Stomach smooth muscle (tissue), 2 donors: ENCODE results near the gene WNT5A.

Source experiments
- H3K27ac ChIP-seq: one replicate; pipeline ENCODE4 v1.7.0; 2013; ENCODE audit warnings: mild to moderate bottlenecking, low read length, inconsistent platforms
- H3K27me3 ChIP-seq, 2 donors: one replicate each; pipeline ENCODE4 v1.7.0; 2013; ENCODE audit warnings: low read length in 2 of 2; ENCODE audit not compliant: insufficient read depth in 2 of 2, control insufficient read depth in 1 of 2
- H3K36me3 ChIP-seq, 2 donors: one replicate each; pipeline ENCODE4 v1.7.0; 2013; ENCODE audit warnings: low read length in 2 of 2; ENCODE audit not compliant: control insufficient read depth in 2 of 2, insufficient read depth in 2 of 2
- H3K4me1 ChIP-seq: one replicate; pipeline ENCODE4 v1.7.0; 2013; ENCODE audit warnings: low read length; ENCODE audit not compliant: control insufficient read depth, insufficient read depth
- H3K4me3 ChIP-seq, 2 donors: one replicate each; pipeline ENCODE4 v1.7.0; 2013; ENCODE audit warnings: low read length in 2 of 2
- H3K9ac ChIP-seq, 2 donors: one replicate each; pipeline ENCODE4 v1.7.0; 2013; ENCODE audit warnings: low read length in 2 of 2, mild to moderate bottlenecking in 1 of 2
- H3K9me3 ChIP-seq, 2 donors: one replicate each; pipeline ENCODE4 v1.7.0; 2013; ENCODE audit warnings: low read length in 2 of 2; ENCODE audit not compliant: control insufficient read depth in 2 of 2
- donor health status: healthy.
- donor health status: Pancreatic carcinoma.

The WNT5A gene

DNA sequence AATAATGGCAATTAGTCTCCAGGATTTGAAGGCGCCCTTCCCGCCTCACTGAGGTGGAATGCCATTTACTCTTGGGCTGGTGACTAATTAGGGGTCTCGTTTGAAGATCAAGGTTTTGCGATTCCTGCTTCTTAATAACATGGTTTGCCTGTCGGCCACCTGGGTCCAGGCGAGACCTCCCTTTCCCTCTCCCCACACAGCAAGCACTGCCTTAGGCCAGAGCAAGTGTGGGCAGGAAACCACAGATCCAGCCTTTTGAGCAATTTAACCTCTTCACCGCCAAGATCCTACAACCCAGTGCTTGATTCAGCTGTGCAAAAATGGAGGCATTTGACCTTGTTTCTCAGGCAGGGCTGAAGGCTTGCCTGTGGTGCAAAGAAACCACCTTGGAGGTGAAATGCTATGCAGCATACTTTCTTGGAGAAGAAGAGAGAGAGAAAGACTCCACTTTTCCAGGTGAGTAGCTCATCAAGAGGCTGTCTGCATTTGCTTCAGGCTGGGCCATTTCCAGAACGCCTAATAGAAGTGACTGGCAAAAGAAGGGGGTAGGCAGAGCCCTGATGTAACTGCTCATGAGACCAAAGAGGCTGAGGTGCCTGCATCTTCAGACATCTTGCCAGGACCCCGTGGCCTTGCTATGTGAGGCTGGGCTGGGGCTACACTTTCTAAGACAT lies 34.1 kb upstream of the WNT5A start:
- Histone ChIP-seq H3K4me1 (no peaks in the 10 kb centered on the region), H3K27me3 (no peaks in the 10 kb centered on the region), H3K4me3 (no peak overlapping the region), H3K36me3 (no peaks in the 10 kb centered on the region), H3K9ac (no peak overlapping the region), H3K27ac (no peak overlapping the region), H3K9me3 (no peaks in the 10 kb centered on the region)

DNA sequence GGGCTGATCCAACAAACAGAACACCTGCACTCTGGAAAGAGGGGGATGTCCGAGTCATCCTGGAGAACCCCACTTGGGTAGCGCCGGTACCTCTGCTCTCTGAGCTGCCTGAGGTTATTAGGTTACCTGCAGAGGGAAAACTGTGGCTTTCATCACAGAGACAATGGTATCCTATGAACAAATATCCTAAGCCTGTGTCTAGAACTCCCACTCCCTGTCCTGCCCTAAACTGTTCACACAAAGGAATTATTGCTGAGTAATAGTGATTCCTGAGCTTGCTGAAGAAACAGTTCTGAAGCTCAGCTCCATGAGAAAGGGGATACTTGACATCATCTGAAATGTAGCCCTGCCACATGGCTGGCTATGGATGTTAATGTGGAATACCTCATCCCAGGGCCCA lies 31.9 kb upstream of the WNT5A start:
- Histone ChIP-seq H3K36me3 (no peaks in the 10 kb centered on the region), H3K9ac (no peak overlapping the region)

DNA sequence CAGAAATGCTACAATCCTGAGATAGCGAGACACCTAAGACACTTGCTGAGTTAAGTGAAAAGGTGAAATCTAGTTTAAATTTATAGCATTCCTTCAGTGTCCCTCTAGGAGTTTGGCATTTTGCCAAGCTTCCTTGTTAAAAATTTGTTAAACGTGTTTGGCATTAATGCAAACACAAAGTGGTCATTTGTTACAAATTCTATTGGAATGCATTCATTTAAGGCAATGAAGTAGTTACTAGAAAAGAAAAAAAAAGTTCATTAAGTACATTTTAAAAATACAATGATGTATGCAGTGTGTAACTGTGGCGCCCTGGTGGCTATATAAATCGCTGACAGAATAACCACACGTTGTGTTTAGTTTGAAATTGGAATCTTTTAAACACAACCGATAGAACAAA lies 31.3 kb upstream of the WNT5A start:
- Histone ChIP-seq H3K36me3 (no peaks in the 10 kb centered on the region), H3K27ac (no peak overlapping the region), H3K9me3 (no peaks in the 10 kb centered on the region), H3K9ac (no peak overlapping the region), H3K27me3 (no peaks in the 10 kb centered on the region), H3K4me3 (no peak overlapping the region), H3K4me1 (no peaks in the 10 kb centered on the region)

More for the DNA sequence above, 31.9 kb upstream of the WNT5A start:
- Histone ChIP-seq H3K4me1 (no peaks in the 10 kb centered on the region), H3K9me3 (no peaks in the 10 kb centered on the region), H3K27me3 (no peaks in the 10 kb centered on the region), H3K27ac (no peak overlapping the region), H3K4me3 (no peak overlapping the region)

DNA sequence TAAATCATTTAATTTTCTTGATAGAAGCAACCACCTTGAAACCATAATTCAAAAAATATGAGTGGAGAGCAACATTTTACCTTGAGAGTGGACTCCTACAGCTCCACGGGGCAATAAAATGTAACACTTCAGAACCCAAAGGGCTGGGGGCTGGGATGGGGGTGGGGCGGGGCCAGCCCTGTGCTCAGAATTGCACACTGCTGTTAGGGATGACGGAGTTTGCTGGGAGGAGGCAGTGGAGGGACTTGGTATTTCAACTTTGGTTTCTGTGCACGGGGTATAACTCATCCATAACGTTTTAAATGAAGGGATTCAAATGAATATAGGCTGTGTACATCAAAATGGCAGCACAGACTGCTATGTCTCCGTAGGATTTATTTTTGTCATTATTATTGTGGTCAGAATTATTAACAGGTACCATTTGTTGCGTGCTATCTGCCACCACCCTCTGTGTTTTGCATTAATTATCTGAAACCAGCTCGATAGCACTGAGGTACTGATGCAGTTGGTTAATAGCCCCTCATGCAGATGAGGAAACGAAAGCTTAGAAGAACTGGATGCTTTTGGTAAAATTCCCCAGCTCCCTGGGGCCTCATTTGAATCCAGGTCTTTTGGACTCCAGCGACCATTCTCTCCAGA lies 29.4 kb upstream of the WNT5A start:
- H3K9me3 ChIP-seq, result no peaks in the 10 kb centered on the region
- H3K4me1 ChIP-seq, result peaks cover 5% of the 10 kb centered on the region
- no peaks in the 10 kb centered on the region for H3K36me3 ChIP-seq
- no peak overlapping the region for H3K4me3 ChIP-seq
- H3K27me3 ChIP-seq, result no peaks in the 10 kb centered on the region
- H3K27ac ChIP-seq, result no peak overlapping the region
- H3K9ac ChIP-seq, result no peak overlapping the region

DNA sequence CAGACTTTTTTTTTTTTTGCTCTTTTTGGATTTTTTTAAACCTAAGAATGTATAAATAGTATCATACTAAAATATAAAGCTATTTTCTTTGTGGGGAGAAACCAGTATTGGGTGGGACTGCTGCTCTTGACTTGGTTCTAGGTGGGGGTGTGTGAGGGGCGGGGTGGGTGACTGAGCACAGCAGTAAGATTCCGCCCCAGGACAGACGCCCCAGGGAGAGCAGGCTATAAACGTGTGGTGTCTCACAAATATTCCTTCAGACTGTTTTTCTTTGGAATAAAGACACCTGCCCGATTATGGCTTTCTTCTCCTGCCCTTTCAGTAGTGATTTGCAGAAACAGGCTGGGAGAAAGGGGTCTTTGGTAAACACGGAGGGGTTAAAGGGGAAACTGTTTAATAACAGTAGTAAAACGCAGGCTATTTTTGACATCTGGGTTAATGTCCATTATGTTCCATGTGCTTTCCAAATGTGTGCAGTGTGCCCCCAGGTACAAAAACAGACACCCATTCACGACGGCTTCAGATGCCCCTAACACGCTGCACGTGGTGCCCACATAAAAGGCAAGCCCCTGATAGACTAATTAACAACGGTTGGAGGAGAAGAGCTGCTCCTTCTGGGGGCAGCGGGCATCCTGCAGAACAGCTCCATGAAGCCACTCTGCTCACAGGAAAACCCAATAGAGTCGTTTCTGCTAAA lies 28.6 kb upstream of the WNT5A start:
- no peaks in the 10 kb centered on the region for H3K9me3 ChIP-seq

DNA sequence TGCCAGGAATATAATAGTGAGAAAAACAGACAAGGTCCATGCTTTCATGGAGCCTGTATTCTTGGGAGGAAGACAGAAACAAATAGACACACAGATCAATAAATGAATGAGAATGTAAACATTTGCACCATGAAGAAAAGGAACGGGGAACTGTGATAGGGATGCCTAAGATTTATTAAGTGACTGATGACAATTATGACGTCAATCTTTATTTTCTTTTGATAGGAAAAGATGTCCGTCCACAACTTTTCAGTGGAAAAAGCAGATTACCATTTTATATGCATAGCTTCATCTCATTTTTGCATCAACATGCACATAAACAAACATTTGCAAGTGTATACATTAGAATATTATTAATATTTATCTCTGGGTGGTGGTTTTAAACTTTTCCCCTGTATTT lies 27.9 kb upstream of the WNT5A start:
- H3K4me1 ChIP-seq, result peaks cover 5% of the 10 kb centered on the region
- H3K9me3 ChIP-seq, result no peaks in the 10 kb centered on the region
- no peak overlapping the region for H3K4me3 ChIP-seq
- H3K9ac ChIP-seq, result no peak overlapping the region
- no peaks in the 10 kb centered on the region for H3K36me3 ChIP-seq
- H3K27me3 ChIP-seq, result no peaks in the 10 kb centered on the region
- H3K27ac ChIP-seq, result no peak overlapping the region

More for the DNA sequence above, 28.6 kb upstream of the WNT5A start:
- Histone ChIP-seq H3K4me1 (peaks cover 5% of the 10 kb centered on the region), H3K36me3 (no peaks in the 10 kb centered on the region), H3K9ac (no peak overlapping the region), H3K27ac (no peak overlapping the region), H3K27me3 (no peaks in the 10 kb centered on the region), H3K4me3 (no peak overlapping the region)

DNA sequence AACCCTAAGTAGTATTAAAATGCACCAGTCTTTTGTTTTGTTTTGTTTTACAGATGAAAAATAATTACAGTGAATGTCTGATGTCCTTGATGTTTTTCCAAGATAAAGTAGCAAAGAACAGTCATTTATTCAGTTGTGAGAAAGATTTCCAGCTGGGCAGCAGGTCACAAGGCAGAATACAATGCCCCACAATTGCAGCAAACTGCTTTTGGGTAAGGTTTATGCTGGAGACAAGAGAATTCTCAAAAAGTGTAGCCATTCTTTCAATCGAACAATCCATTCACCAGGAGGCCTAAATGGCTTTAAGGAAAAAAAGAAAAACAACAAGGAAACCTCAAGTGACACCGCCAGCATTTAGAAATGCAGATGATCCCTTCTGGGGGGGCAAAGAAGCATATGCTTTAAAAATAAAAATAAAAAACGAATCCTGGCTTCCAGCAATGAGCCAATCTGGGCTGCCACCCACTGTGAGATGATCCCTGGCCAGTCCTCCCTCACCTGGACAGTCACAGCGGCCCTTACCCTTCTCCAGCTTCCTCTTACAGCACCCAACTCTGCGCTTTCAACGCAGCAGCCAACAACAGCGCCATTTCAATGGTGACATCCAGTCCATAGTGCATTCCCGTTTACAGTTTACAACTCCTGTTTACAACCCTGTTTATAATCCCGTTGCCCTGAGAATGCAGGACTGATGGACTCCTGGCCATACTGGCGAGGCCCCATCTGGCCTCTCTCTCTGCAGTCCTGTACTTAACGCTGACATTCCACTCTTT lies 25.7 kb upstream of the WNT5A start:
- Histone ChIP-seq H3K9me3 (no peaks in the 10 kb centered on the region), H3K4me1 (peaks cover 5% of the 10 kb centered on the region), H3K4me3 (no peak overlapping the region), H3K9ac (no peak overlapping the region), H3K27ac (no peak overlapping the region), H3K36me3 (no peaks in the 10 kb centered on the region), H3K27me3 (no peaks in the 10 kb centered on the region)

DNA sequence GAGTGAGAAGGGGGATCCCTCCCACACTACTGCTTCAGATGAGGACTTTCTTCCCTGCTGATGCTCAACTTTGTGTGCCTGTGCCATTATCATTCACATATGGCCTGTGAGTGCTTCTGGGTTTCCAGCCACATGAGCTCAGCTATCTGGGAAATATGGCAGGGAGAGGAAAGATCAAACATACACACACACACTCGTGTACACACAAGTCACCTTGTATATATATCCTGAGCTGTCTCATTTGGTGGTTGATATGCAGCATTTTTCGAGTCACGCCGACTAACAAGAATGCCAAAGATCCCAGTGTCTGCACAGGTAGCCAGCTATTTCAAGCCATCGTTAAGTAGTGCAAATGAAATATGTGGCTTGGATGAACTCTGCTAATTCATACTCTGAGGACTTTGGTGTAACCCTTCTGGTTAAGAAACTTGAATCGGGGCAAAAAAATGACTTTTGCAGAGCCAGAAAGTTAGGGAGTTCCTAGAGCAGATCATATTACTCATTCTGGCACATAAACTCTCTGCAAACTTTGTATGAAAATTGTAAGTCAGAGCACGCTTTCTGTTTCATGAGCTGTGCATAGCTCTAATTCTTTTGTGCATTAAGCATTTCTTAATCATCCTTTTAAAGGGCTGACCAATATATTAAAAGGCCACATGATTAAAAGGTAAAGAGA lies 24.9 kb upstream of the WNT5A start:
- Histone ChIP-seq H3K27me3 (no peaks in the 10 kb centered on the region), H3K9ac (no peak overlapping the region), H3K27ac (no peak overlapping the region), H3K9me3 (no peaks in the 10 kb centered on the region), H3K36me3 (no peaks in the 10 kb centered on the region), H3K4me3 (no peak overlapping the region), H3K4me1 (peaks cover 5% of the 10 kb centered on the region)

DNA sequence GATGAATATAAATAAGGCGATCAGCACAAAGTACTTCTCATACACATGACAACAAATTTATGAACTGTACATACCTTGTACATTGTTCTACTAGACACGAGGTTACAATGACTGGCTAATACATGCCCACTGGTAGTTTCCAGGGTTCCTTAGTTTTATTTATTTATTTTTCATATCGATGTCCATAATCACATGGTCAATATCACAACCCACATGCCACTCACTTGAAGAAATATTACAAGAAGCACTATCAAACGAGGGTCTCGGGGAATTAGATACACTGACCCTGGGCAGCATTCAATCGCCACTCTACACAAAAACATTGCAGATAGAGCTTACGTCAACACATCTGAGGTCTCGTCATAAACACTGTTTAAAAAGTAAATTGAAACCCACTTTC lies 21.2 kb upstream of the WNT5A start:
- Histone ChIP-seq H3K9me3 (no peaks in the 10 kb centered on the region), H3K4me3 (no peak overlapping the region), H3K36me3 (no peaks in the 10 kb centered on the region), H3K4me1 (peaks cover 5% of the 10 kb centered on the region), H3K27ac (no peak overlapping the region), H3K27me3 (no peaks in the 10 kb centered on the region), H3K9ac (no peak overlapping the region)

DNA sequence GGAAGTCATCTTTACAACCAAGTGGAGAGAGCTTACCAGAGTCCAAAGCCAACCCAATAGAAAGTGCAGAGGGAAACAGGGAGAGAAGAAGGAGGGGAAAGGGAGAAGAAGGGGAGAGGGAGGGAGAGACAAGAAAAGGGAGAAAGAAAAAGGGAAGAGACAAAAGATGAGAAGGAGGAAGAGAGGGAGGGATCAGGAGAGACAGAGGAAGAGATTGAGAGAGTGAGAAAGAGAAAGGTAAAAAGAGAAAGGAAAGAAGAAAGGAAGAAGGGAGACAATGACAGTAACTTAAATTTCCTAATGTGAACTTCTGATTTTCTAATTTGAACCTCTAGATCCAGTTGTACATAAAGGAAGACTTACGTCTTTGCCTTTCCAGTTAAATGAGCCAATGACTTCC lies 20.7 kb upstream of the WNT5A start:
- Histone ChIP-seq H3K9ac (no peak overlapping the region), H3K27me3 (no peaks in the 10 kb centered on the region), H3K4me3 (no peak overlapping the region)

More for the DNA sequence above, 20.7 kb upstream of the WNT5A start:
- H3K9me3 ChIP-seq, result no peaks in the 10 kb centered on the region
- H3K4me1 ChIP-seq, result peaks cover 5% of the 10 kb centered on the region
- no peaks in the 10 kb centered on the region for H3K36me3 ChIP-seq
- no peak overlapping the region for H3K27ac ChIP-seq
